Measurements from ENCODE around the gene DEFB129. TPM values are rescaled to one million over a fixed set of nuclear protein-coding genes. Genes with fewer than 3 reads are reported as not detected.
A peak's percentile ranks its signal among the peaks of the same experiment; 100 is the strongest.
"Not testable (repeated sequence)": the region's sequence is repeated elsewhere in the genome, so short reads cannot be mapped to it uniquely, and the experiment has no call there.

Gene DEFB129
- total and polyA plus RNA-seq, 9 of the 15 experiments (the other 6 are each of a cell fraction or from before 2014, with no cell fraction given): not detected

DNA sequence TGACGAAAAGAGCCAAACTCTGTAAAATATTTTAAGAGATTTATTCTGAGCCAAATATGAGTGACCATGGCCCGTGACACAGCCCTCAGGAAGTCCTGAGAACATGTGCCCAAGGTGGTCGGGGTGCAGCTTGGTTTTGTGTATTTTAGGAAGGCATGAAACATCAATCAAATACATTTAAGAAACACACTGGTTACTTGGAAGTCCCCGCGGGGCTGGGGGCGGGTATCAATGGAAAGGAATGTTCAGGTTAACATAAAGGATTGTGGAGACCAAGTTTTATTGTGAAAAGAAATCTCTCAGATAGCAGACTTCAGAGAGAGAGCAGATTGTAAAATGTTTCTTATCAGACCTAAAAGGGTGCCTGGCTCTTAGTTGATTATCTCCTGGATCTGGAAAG is 26.4 kb downstream of the DEFB129 start:
- H3K9ac ChIP-seq (ENCODE audit: insufficient read depth in 1 of 2, low read depth in 2 of 2, low read length in 2 of 2); ATAC-seq; BruUV-seq (replicated peaks); DNase-seq (ENCODE audit: extremely low read depth in 1 of 4, low spot score in 3 of 4); H3K9me3 ChIP-seq (replicated peaks; ENCODE audit: control insufficient read depth, insufficient read depth, low read depth, low read length); H3K36me3 ChIP-seq (ENCODE audit: control insufficient read depth, insufficient read depth, low read length); H3K27ac ChIP-seq (ENCODE audit: extremely low read depth, low read depth, low read length); intact Hi-C loops (cut with micrococcal nuclease); CTCF ChIA-PET (ENCODE audit: low intra/inter-chr PET ratio); H3K27me3 ChIP-seq (ENCODE audit: control insufficient read depth in 2 of 2, insufficient read depth in 2 of 2, low read length in 2 of 2); FAIRE-seq; H3K79me2 ChIP-seq (ENCODE audit: control insufficient read depth, insufficient read depth, low read length); H2AFZ ChIP-seq (ENCODE audit: low read depth, low read length); H4K20me1 ChIP-seq (replicated peaks; ENCODE audit: control insufficient read depth, insufficient read depth, low read length); H3K9me1 ChIP-seq (ENCODE audit: control insufficient read depth, insufficient read depth, low read length); H3K4me2 ChIP-seq (ENCODE audit: insufficient read depth, low read length); in situ Hi-C loops (cut with MboI); H3K4me3 ChIP-seq: not testable (repeated sequence)
- WGBS (ENCODE audit: insufficient coverage, low coverage, missing lambda C conversion rate): 31% methylated on average over 6 of the region's 6 CpGs
- peak; percentile 22; the same call in 1 of the 2 replicates for TF ChIP-seq VEZF1 (CRISPR knock-in tag; IDR thresholded peaks at IDR 0.05)
- POLR2A ChIA-PET: interaction anchor here (1.0 to 1.1 kb wide), 2 partner anchors 13 to 14 kb away, joined by 3 read pairs; no protein-coding TSS in a partner anchor
- H3K4me1 ChIP-seq (replicated peaks in 1 of 2; ENCODE audit: control insufficient read depth in 2 of 2, insufficient read depth in 2 of 2, low read length in 2 of 2): peaks cover 6 to 11% of the 10 kb centered on the region in 2 experiments; a peak in 4 of 5 replicates

DNA sequence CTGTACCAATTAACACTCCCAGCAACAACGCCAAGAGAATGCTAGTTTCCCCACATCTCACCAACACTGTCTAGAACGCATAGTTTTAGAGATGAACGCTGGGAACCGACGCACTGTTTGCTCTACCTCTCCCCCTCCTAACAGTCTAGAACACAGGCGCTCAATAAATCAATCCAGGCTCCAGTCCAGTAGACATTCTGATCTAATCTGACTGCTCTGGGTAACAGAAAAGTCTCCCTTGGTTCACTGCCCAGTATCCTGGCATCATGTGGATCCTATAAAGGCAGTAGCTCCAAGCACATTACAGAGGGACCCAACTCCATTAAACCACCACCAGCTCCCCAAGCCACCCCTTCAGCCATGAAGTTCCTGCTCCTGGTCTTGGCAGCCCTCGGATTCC is 30.4 kb downstream of the DEFB129 start, which contains the start of gene DEFB132:
Gene DEFB132 (plus strand): TSS at position 306 of the 400 bp plus-strand sequence. CDS start 55 bp downstream, at position 361.
- no peak within 1 kb of the TSS for H3K4me3 ChIP-seq
- H3K4me2 ChIP-seq (ENCODE audit: insufficient read depth, low read length): no peak within 1 kb of the TSS
- peak within 1 kb of the TSS; percentile 90 for H2AFZ ChIP-seq (ENCODE audit: low read depth, low read length)
- intact Hi-C loops (cut with micrococcal nuclease) (no loop called here), in situ Hi-C loops (cut with MboI) (no loop called here)
- WGBS (ENCODE audit: insufficient coverage, low coverage, missing lambda C conversion rate): 17% methylated on average over 5 of the region's 7 CpGs
- no peaks in the 10 kb centered on the region for H3K9me1 ChIP-seq (ENCODE audit: control insufficient read depth, insufficient read depth, low read length)
- DNase-seq (ENCODE audit: extremely low read depth in 1 of 4, low spot score in 3 of 4): no peak
- H3K9ac ChIP-seq (ENCODE audit: insufficient read depth in 1 of 2, low read depth in 2 of 2, low read length in 2 of 2): peak within 1 kb of the TSS in 1 of 2 experiments; percentile 3; a peak in 1 of 4 replicates
- H3K9me3 ChIP-seq (replicated peaks; ENCODE audit: control insufficient read depth, insufficient read depth, low read depth, low read length): no peaks in the 10 kb centered on the region
- H3K36me3 ChIP-seq (ENCODE audit: control insufficient read depth, insufficient read depth, low read length): no peaks in the 10 kb centered on the region
- H3K79me2 ChIP-seq (ENCODE audit: control insufficient read depth, insufficient read depth, low read length): no peaks in the 10 kb centered on the region
- no peaks in the 10 kb centered on the region for H3K27me3 ChIP-seq (ENCODE audit: control insufficient read depth in 2 of 2, insufficient read depth in 2 of 2, low read length in 2 of 2)
- peak; percentile 27 for ATAC-seq
- ChIA-PET CTCF (ENCODE audit: low intra/inter-chr PET ratio) (no interaction called here), POLR2A (interaction anchor here (0.7 kb wide), 1 partner anchor 25 kb away, joined by 3 read pairs; no protein-coding TSS in a partner anchor)
- no peaks in the 10 kb centered on the region for H4K20me1 ChIP-seq (replicated peaks; ENCODE audit: control insufficient read depth, insufficient read depth, low read length)
- peaks cover 6 to 21% of the 10 kb centered on the region in 2 experiments; a peak in 4 of 5 replicates for H3K4me1 ChIP-seq (replicated peaks in 1 of 2; ENCODE audit: control insufficient read depth in 2 of 2, insufficient read depth in 2 of 2, low read length in 2 of 2)
- no peak for FAIRE-seq
- peak within 1 kb of the TSS; percentile 32; the same call in 1 of the 3 replicates for H3K27ac ChIP-seq (ENCODE audit: extremely low read depth, low read depth, low read length)
- BruUV-seq (replicated peaks): no TSS peak
- no peak for TF ChIP-seq KLF10 (CRISPR knock-in tag; IDR thresholded peaks at IDR 0.05)
- TF ChIP-seq PCBP1 (IDR thresholded peaks at IDR 0.05; ENCODE audit: low read depth, low read length, poor library complexity, severe bottlenecking): no peak
- TF ChIP-seq NFIX (CRISPR knock-in tag; IDR thresholded peaks at IDR 0.05; ENCODE audit: low read depth): no peak
- no peak for TF ChIP-seq PYGO2 (tag; IDR thresholded peaks at IDR 0.05)
- no peak for TF ChIP-seq RBM25 (IDR thresholded peaks at IDR 0.05; ENCODE audit: low read depth, low read length, severe bottlenecking)
- TF ChIP-seq ZSCAN32 (CRISPR knock-in tag; IDR thresholded peaks at IDR 0.05): no peak
- no peak for TF ChIP-seq MLX (CRISPR knock-in tag; conservative IDR thresholded peaks at IDR 0.05)
- TF ChIP-seq, protein P1, sequence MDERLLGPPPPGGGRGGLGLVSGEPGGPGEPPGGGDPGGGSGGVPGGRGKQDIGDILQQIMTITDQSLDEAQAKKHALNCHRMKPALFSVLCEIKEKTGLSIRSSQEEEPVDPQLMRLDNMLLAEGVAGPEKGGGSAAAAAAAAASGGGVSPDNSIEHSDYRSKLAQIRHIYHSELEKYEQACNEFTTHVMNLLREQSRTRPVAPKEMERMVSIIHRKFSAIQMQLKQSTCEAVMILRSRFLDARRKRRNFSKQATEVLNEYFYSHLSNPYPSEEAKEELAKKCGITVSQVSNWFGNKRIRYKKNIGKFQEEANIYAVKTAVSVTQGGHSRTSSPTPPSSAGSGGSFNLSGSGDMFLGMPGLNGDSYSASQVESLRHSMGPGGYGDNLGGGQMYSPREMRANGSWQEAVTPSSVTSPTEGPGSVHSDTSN (CRISPR knock-in tag; IDR thresholded peaks at IDR 0.05; ENCODE audit: low read depth): no peak
- TF ChIP-seq, protein P1 (tag; conservative IDR thresholded peaks at IDR 0.05; ENCODE audit: low read depth): peak; percentile 70
- TF ChIP-seq CC2D1A (IDR thresholded peaks at IDR 0.05): no peak

Data from K562 (cell line).